COLO668 (cell line): Measurements from ENCODE around the gene CMBL.
"Not testable (repeated sequence)": the region's sequence is repeated elsewhere in the genome, so short reads cannot be mapped to it uniquely, and the experiment has no call there.

Source experiments
- DNase-seq: peaks from one replicate; lab custom pipeline; 2025; ENCODE audit not compliant: unreplicated experiment; lab: John Stamatoyannopoulos, UW

The CMBL gene

DNA sequence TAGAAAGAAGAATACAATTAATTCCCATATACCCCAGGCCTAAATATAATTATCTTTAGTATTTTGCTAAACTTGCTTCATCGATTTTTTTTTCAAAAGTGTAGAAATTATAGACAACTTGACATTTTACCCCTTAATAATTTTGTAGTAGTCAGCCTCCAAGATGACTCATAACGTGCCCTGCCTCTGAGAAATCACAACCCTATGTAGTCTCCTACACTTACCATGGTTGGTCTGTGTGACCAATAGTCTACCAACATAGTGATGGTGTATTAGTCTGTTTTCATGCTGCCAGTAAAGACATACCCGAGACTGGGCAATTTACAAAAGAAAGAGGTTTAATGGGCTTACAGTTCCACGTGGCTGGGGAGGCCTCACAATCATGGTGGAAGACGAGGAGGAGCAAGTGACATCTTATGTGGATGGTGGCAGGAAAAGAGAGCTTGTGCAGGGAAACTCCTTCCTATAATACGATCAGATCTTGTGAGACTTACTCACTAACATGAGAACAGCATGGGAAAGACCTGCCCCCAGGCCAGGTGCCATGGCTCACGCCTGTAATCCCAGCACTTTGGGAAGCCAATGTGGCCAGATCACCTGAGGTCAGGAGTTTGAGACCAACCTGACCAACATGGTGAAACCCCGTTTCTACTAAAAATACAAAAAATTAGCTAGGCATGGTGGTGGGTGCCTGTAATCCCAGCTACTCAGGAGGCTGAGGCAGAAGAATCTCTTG, 3.3 kb upstream of the CMBL start:
- not testable (repeated sequence) for DNase-seq

- peak; percentile 53 for DNase-seq
These were observed 2.5 kb upstream of the CMBL start for GRCh38 chr5:10310066-10310779.

DNA sequence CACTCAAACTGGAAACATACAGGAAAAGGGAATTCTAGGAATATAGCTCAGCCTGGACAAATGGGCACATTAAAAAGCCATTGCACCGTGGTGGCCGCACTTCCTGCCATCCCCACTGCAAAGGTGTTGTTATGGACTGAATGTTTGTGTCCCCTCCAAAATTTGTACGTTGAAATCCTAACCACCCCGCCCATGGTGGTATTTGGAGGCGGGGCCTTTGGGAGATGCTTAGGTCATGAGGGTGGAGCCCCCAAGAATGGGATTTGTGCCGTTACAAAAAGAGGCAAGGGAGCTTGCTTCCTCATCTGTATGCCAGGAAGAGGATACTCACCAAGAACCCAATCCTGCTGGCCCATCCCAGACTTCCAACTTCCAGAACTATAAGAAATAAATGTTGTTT, 1.1 kb upstream of the CMBL start:
- no peak for DNase-seq

GRCh38 chr5:10306806-10307205, 896 bp downstream of the CMBL start:
- peak; percentile 46 for DNase-seq

- DNase-seq = no peak
These were observed 1.6 kb downstream of the CMBL start for GRCh38 chr5:10306114-10306513.

DNA sequence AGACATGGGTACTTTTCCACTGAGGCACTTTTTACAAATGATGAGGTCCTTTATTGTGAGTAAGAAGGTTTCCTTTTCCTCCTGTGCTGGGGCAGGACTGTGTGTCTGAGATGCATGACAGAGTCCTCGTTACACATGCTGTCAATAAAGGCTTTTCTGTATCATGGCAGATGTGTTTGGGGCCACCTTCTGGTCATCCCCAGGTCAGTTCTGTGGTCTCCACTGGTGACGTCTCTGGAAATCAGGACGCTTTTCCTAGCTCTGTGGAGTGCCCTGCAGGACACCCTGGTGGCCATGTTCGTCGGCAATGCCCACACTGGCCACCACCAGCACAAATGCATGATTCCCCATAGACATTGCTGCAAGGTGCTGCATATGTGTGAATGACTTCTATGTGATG, 2.8 kb downstream of the CMBL start:
- DNase-seq = no peak

GRCh38 chr5:10303699-10304170, 4.0 kb downstream of the CMBL start:
- DNase-seq = no peak

GRCh38 chr5:10303201-10303600, 4.5 kb downstream of the CMBL start:
- no peak for DNase-seq

DNA sequence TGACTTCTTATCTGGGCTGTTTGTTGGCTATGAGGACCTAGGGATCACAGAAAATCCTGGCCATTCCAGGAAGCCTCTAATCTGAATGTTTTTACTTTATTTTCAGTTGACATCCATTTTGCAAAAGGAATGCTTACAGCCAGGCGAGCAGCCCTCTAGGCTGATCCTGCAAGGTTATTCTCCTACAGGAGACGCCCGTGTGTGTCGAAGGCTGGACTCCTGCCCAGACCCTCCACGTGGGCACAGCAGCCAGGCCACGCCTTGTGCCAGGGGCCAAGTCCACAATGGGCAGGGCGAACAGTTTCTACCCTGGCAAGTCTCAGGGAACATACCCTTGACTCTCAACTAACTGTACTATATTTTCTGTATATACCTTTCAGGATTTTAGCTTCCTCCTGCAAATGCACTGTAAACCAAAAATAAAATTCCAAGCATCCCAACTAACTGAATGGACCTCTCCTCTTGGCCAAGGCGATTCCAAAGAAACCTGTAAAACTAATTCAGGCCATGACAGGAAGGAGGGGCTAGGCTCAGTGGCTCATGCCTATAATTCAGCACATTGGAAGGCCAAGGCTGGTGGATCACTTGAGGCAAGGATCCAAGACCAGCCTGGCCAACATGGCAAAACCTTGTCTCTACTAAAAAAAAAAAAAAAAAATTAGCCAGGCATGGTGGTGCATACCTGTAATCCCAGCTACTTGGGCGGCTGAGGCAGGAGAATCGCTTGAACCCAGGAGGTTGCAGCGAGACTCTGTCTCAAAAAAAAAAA, 5.7 kb downstream of the CMBL start:
- DNase-seq = no peak

GRCh38 chr5:10301266-10301665, 6.4 kb downstream of the CMBL start:
- peak; percentile 23 for DNase-seq

DNA sequence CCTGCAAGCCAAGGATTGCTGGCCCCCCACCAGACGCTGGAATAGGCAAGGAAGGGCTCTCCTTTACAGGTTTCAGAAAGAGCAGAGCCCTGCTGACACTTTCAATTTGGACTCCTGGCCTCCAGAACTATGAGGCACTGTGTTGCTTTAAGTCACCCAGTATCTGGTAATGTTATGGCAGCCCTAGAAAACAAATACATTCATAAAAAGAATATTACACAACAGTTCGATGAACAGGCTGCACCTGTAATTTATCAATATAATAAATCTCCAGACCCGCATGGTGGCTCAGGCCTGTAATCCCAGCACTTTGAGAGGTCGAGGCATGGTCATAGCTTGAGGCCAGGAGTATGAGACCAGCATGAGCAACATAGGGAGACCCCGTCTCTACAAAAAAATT, 7.5 kb downstream of the CMBL start:
- no peak for DNase-seq

DNA sequence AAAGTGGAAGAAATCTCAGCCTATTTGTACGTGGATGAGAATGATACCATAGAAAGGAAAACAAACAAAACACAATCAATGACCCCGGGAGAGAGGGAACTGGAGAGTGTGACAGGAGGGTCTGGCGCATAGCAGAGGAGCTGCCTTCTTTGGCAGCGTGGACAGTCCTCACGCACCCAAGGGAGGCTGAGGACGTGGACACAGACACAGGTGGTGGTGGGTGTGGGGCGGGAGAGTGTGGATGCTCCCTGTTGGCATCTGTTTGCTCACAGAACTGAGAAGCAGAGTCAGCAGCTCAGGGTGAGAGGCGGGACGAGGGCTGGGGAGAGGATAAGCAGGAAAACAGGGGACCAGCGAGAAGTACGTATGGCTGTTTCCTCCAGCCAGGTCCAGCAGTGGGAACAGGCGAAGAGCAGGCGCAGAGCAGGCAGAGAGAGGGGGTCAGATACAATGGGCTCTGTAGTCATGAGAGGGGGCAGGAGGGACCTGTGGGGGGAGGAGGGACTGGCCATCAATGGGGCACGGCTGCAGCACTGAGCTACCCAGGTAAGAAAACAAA, 10.0 kb downstream of the CMBL start:
- DNase-seq = no peak

- no peak for DNase-seq
These were observed 11.9 kb downstream of the CMBL start for GRCh38 chr5:10295619-10296326.

DNA sequence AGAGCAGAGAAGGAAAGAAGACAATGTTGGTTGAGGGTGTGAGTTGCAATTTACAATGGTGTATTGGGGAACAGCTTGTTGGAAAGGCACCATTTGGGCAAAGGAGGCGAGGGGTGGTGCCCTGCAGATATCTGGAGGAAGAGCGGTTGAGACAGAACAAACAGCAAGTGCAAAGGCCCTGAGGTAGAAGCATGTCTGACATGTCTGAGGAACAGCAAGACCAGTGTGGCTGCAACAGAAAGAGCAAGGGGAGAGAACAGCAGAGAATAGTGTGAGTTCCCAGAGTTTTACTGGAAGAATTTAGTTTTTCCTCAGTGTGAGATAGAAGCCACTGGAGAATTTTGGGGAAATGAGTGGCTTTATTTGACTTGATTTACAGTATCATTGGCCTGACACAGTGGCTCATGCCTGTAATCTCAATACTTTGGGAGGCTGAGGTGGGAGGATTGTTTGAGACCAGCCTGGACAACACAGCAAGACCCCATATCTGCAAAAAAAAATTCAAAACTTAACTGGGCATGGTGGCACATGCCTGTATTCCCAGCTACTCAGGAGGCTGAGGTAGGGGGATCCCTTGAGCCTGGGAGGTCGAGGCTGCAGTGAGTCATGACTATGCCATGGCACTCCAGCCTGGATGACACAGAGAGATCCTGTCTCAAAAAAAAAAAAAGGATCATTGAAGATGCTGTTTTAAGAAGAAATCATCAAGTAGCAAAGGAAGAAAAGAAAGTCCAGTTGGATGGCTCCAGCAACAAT, 13.6 kb downstream of the CMBL start:
- no peak for DNase-seq

GRCh38 chr5:10291692-10292339, 15.9 kb downstream of the CMBL start:
- DNase-seq = no peak

- no peak for DNase-seq
These were observed 17.3 kb downstream of the CMBL start for GRCh38 chr5:10290438-10290837.

- no peak for DNase-seq
These were observed 17.7 kb downstream of the CMBL start for GRCh38 chr5:10289991-10290390.

GRCh38 chr5:10289353-10289752, 18.3 kb downstream of the CMBL start:
- DNase-seq = peak; percentile 38

DNA sequence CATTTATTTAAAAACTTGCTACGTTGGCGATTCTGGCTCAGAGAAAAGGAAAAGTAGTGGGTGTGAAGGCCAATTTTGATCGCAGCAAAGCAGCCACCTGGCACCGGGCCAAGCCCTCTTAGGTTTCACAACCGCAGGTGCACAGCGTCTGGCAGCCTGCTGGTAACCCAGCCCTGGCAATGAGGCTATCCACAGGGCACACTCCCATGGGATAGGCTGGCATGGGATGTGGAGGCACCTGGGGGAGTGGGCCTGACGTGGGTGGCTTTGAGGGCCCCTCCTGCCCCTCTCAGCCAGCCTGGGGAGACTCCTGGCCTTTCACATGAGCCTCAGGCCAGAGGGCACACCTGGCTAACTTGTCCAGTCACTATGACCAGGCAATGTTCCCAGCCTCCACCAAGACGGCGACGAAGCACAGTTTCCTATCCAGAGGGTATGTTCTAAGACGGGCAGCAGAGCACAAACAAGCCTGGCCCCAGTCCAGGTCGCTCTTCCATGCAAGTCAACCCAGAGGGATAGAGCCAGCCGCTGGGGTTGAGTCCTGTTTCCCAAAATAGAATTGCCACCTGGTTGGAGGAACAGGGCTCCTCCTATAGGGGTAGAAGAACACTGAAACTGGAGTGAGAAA, 19.0 kb downstream of the CMBL start:
- peak; percentile 99 for DNase-seq
